ENCODE measurements around the gene TBX4. TPM values are rescaled to one million over a fixed set of nuclear protein-coding genes. Genes with fewer than 3 reads are reported as not detected.

The TBX4 gene
- total and polyA plus RNA-seq, 2 of the 13 experiments (the other 11 are each of a cell fraction or from before 2014, with no cell fraction given), result 0.11 to 1.1 TPM

- BruUV-seq (replicated peaks), result no TSS peak
- 24% methylated on average over 1 of the region's 1 CpG for WGBS (ENCODE audit: low lambda C conversion rate)
- Histone ChIP-seq H2AFZ (ENCODE audit: low read length) (no peak overlapping the region), H3K4me1 (ENCODE audit: insufficient read depth, low read length) (no peaks in the 10 kb centered on the region), H3K9me3 (ENCODE audit: low read length) (no peaks in the 10 kb centered on the region), H3K9ac (ENCODE audit: insufficient read depth, low read depth, low read length) (no peak overlapping the region), H3K4me3 (replicated peaks in 1 of 3; ENCODE audit: insufficient read depth in 1 of 3, low read depth in 2 of 3, low read length in 3 of 3) (no peak overlapping the region), H3K4me2 (ENCODE audit: low read depth, low read length) (no peak overlapping the region), H3K79me2 (ENCODE audit: insufficient read depth, low read length) (no peaks in the 10 kb centered on the region), H4K20me1 (ENCODE audit: insufficient read depth, low read length) (no peaks in the 10 kb centered on the region), H3K36me3 (replicated peaks in 1 of 2; ENCODE audit: control insufficient read depth in 1 of 2, insufficient read depth in 2 of 2, low read length in 2 of 2) (no peaks in the 10 kb centered on the region), H3K27ac (ENCODE audit: extremely low read length, insufficient read depth, low read length) (no peak overlapping the region), H3K27me3 (ENCODE audit: control insufficient read depth in 1 of 2, insufficient read depth in 2 of 2, low read length in 2 of 2) (no peaks in the 10 kb centered on the region)
- intact Hi-C loops (cut with micrococcal nuclease; ENCODE audit: unreplicated experiment), result no loop called here
- in situ Hi-C loops (cut with HindIII; ENCODE audit: extremely low pct_ligation_motif_present, low pct_unique_long_range_greater_than_20kb), result no loop called here
- no peak for FAIRE-seq
- ChIA-PET CTCF (ENCODE audit: low intra/inter-chr PET ratio, low total read pairs) (no interaction called here), POLR2A (no interaction called here)
- TF ChIP-seq, protein P1, sequence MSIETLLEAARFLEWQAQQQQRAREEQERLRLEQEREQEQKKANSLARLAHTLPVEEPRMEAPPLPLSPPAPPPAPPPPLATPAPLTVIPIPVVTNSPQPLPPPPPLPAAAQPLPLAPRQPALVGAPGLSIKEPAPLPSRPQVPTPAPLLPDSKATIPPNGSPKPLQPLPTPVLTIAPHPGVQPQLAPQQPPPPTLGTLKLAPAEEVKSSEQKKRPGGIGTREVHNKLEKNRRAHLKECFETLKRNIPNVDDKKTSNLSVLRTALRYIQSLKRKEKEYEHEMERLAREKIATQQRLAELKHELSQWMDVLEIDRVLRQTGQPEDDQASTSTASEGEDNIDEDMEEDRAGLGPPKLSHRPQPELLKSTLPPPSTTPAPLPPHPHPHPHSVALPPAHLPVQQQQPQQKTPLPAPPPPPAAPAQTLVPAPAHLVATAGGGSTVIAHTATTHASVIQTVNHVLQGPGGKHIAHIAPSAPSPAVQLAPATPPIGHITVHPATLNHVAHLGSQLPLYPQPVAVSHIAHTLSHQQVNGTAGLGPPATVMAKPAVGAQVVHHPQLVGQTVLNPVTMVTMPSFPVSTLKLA (IDR thresholded peaks at IDR 0.05), result no peak
- TF ChIP-seq ZNF251 (CRISPR knock-in tag; IDR thresholded peaks at IDR 0.05), result no peak
- TF ChIP-seq TBP (CRISPR knock-in tag; IDR thresholded peaks at IDR 0.05), result no peak
- TF ChIP-seq ZNF274 (CRISPR knock-in tag; IDR thresholded peaks at IDR 0.05), result no peak
- no peak for TF ChIP-seq ZXDC (CRISPR knock-in tag; IDR thresholded peaks at IDR 0.05)
- TF ChIP-seq HDAC6 (IDR thresholded peaks at IDR 0.05; ENCODE audit: low read depth, low read length), result no peak
- TF ChIP-seq KDM2A (CRISPR knock-in tag; IDR thresholded peaks at IDR 0.05; ENCODE audit: borderline replicate concordance, low read depth), result no peak
- TF ChIP-seq ZNF367 (CRISPR knock-in tag; IDR thresholded peaks at IDR 0.05; ENCODE audit: borderline replicate concordance), result no peak
- TF ChIP-seq ZFP62 (CRISPR knock-in tag; IDR thresholded peaks at IDR 0.05), result no peak
- TF ChIP-seq NR2F2 (IDR thresholded peaks at IDR 0.05; ENCODE audit: borderline replicate concordance, low read depth), result no peak
- no peak for TF ChIP-seq ETV6 (CRISPR knock-in tag; conservative IDR thresholded peaks at IDR 0.05)
- no peak for TF ChIP-seq AHR (CRISPR knock-in tag; IDR thresholded peaks at IDR 0.05)
- TF ChIP-seq AKAP8 (CRISPR knock-in tag; IDR thresholded peaks at IDR 0.05), result no peak
- TF ChIP-seq ZNF317 (CRISPR knock-in tag; IDR thresholded peaks at IDR 0.05), result no peak
- no peak for TF ChIP-seq SYNCRIP (IDR thresholded peaks at IDR 0.05; ENCODE audit: insufficient read depth, low read depth, low read length)
- no peak for TF ChIP-seq ZBTB49 (CRISPR knock-in tag; IDR thresholded peaks at IDR 0.05; ENCODE audit: borderline replicate concordance)
- TF ChIP-seq ZMAT5 (CRISPR knock-in tag; IDR thresholded peaks at IDR 0.05; ENCODE audit: borderline replicate concordance, low read depth), result no peak
- TF ChIP-seq CENPT (CRISPR knock-in tag; IDR thresholded peaks at IDR 0.05; ENCODE audit: low read depth), result no peak
- no peak for TF ChIP-seq JUND (CRISPR knock-in tag; IDR thresholded peaks at IDR 0.05)
- no peak for ATAC-seq
- no peak for DNase-seq (ENCODE audit: low spot score)
Measured at GRCh38 chr17:61519139-61519538, 66.9 kb downstream of the TBX4 start.

All from HepG2 (cell line).